ENCODE measurements around the gene CDK18.
"Not testable (repeated sequence)": the region's sequence is repeated elsewhere in the genome, so short reads cannot be mapped to it uniquely, and the experiment has no call there.

CDK18 gene

GRCh38 chr1:205474571-205474970 lies 29.9 kb upstream of the CDK18 start:
- no peak for TF ChIP-seq ZNF274 (IDR thresholded peaks at IDR 0.05; ENCODE audit: low read depth, low read length)

GRCh38 chr1:205475855-205476254 lies 28.6 kb upstream of the CDK18 start:
- H3K4me3 ChIP-seq (ENCODE audit: low read length): no peak overlapping the region
- TF ChIP-seq ZNF274 (IDR thresholded peaks at IDR 0.05; ENCODE audit: low read depth, low read length): no peak

More at GRCh38 chr1:205474571-205474970, 29.9 kb upstream of the CDK18 start:
- H3K4me3 ChIP-seq (ENCODE audit: low read length): no peak overlapping the region

DNA sequence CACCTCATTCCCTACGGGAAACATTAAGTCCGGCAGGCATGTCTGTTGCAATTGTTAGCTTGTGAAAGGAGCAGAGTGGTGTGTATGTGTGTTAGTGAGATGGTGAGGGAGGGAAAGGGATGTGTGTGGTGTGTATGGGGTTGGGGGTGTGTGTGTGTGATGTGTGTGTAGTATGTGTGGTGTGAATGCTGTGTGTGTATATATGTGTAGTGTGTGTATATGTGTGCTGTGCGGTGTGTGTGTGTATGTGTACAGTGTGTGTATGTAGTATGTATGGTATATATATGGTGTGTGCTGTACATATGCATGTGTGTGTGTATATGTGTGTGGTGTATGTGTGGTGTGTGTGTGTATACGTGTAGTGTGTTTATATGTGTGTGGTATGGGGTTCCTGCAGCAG lies 27.8 kb upstream of the CDK18 start:
- TF ChIP-seq ZNF274 (IDR thresholded peaks at IDR 0.05; ENCODE audit: low read depth, low read length): no peak

GRCh38 chr1:205477121-205477758 lies 27.2 kb upstream of the CDK18 start:
- no peak for TF ChIP-seq ZNF274 (IDR thresholded peaks at IDR 0.05; ENCODE audit: low read depth, low read length)
- H3K4me3 ChIP-seq (ENCODE audit: low read length): no peak overlapping the region

More for the DNA sequence above, 27.8 kb upstream of the CDK18 start:
- H3K4me3 ChIP-seq (ENCODE audit: low read length): no peak overlapping the region

GRCh38 chr1:205477759-205478247 lies 26.7 kb upstream of the CDK18 start:
- no peak overlapping the region for H3K4me3 ChIP-seq (ENCODE audit: low read length)
- TF ChIP-seq ZNF274 (IDR thresholded peaks at IDR 0.05; ENCODE audit: low read depth, low read length): no peak

DNA sequence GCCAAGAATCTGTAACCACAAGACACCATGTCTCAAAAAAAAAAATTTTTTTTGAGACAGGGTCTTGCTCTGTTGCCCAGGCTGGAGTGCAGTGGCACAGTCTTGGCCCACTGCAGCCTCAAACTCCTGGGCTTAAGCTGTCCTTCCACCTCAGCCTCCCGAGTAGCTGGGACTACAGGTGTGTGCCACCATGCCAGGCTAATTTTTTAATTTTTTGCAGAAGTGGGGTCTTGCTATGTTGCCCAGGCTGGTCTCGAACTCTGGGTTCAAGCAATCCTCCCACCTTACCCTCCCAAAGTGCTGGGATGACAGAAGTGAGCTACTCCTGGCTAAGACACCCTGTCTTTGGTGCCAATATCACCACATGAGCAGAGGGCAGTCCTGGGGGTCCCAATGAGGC lies 25.5 kb upstream of the CDK18 start:
- H3K4me3 ChIP-seq (ENCODE audit: low read length): not testable (repeated sequence)

GRCh38 chr1:205480349-205480985 lies 24.0 kb upstream of the CDK18 start:
- H3K4me3 ChIP-seq (ENCODE audit: low read length): no peak overlapping the region
- no peak for TF ChIP-seq ZNF274 (IDR thresholded peaks at IDR 0.05; ENCODE audit: low read depth, low read length)

DNA sequence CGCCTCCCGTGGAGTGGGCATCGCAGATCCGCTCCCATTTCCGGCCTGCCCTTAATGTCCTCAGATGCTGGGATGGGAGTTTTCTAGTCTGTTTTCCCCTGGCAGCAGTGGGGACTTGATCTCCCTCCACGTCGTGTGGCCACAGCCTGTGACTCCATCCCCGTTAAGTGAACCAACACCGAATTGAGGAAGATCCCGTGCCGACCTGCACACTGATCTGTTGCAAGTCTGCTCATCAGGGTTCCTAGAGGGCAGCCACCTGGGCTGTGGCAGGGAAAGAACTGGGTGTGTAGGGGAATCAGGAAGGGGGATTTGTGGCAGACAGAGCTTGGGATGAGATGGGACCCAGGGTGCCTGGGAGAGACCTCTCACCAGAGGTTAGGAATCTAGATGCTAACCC lies 23.3 kb upstream of the CDK18 start:
- no peak overlapping the region for H3K4me3 ChIP-seq (ENCODE audit: low read length)
- TF ChIP-seq ZNF274 (IDR thresholded peaks at IDR 0.05; ENCODE audit: low read depth, low read length): no peak

DNA sequence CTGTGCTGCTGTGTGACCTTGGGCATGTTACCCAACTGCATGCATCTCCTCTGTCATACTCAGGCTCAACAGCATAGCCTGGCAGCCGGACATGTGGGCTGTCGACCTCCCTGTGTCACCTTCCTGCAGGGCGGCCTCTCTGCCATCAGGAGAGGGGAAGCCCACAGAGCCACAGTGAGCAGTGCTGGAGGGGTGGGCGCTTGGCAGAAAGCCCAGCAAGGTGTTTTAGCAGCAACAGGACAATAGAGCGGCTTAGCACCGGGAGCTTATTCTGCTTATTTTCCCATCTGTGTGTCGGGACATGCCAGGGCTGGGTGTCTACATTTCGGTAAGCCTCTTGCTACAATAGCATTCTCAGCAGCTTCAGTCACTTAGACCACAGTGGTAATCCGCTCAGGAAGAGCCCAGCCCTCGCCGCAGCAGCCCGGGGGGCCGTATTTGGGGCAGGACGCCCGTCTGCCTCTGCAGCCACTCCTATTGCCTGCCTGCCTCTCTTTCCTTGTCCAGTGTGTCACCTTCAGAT lies 22.8 kb upstream of the CDK18 start:
- no peak for TF ChIP-seq ZNF274 (IDR thresholded peaks at IDR 0.05; ENCODE audit: low read depth, low read length)
- no peak overlapping the region for H3K4me3 ChIP-seq (ENCODE audit: low read length)

- H3K4me3 ChIP-seq (ENCODE audit: low read length): not testable (repeated sequence)
Measured at GRCh38 chr1:205482587-205482986, 21.9 kb upstream of the CDK18 start.

DNA sequence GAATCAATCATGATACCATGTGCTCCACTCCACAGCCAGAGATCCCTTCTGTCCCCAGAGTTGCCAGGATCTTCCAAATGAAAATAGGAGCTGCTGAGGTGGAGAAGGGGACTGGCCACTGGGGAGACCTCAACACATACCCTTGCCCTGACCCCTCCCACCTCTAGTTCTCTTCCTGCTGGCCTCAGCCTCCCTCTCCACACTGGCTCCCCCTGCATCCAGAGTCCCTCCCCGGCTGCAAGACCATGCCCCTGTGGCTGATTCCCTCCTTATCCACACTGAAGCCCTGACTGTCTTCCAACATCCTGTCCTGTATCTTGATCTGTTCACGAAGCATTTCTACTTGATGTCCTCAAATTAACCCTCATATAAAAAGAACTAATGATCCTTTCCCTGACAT lies 21.1 kb upstream of the CDK18 start:
- TF ChIP-seq ZNF274 (IDR thresholded peaks at IDR 0.05; ENCODE audit: low read depth, low read length): no peak
- H3K4me3 ChIP-seq (ENCODE audit: low read length): no peak overlapping the region

DNA sequence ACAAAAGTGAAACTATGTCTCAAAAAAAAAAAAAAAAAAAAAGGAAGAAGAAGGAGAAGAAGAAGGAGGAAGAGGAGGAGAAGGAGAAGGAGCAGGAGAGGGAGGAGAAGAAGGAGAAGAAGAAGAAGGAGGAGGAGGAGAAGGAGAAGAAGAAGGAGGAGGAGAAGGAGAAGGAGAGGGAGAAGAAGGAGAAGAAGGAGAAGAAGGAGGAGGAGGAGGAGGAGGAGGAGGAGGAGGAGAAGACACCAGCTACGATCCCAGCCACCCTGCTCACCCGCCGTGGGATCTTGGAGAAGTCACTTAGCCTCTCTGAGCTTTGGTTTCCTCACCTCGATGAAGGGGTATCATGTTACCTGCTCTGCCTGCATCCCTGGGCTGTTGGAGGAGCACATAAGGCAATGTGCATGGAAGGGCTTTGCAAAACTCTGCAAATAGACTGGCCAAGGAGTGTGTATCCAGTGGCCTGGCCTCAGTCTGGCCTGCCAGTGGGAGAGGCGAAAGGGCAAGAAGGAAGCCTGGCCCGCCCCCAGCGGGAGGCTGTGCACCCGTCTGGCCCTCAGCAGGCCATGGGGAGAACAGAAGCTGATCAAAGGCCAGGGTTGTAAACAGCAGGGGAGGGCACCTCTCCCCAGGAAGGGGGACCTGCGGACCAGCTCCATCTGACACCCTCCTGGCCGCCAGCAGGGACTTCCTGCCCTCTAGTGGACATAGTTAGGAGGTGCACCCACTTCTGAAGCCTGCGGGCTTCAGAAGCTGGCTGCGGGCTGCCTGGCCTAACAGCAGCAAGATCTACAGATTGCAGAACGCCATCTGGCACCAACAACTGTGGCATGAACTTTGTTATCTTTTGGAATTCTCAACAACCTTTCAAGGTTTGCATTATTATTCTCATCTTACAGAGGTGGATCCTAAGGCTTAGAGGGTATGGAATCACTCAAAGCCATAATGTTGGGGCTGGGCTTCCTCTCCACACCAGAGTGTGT lies 19.2 kb upstream of the CDK18 start:
- no peak overlapping the region for H3K4me3 ChIP-seq (ENCODE audit: low read length)
- TF ChIP-seq ZNF274 (IDR thresholded peaks at IDR 0.05; ENCODE audit: low read depth, low read length): no peak

- H3K4me3 ChIP-seq (ENCODE audit: low read length): no peak overlapping the region
- TF ChIP-seq ZNF274 (IDR thresholded peaks at IDR 0.05; ENCODE audit: low read depth, low read length): no peak
Measured at GRCh38 chr1:205486258-205486657, 18.2 kb upstream of the CDK18 start.

DNA sequence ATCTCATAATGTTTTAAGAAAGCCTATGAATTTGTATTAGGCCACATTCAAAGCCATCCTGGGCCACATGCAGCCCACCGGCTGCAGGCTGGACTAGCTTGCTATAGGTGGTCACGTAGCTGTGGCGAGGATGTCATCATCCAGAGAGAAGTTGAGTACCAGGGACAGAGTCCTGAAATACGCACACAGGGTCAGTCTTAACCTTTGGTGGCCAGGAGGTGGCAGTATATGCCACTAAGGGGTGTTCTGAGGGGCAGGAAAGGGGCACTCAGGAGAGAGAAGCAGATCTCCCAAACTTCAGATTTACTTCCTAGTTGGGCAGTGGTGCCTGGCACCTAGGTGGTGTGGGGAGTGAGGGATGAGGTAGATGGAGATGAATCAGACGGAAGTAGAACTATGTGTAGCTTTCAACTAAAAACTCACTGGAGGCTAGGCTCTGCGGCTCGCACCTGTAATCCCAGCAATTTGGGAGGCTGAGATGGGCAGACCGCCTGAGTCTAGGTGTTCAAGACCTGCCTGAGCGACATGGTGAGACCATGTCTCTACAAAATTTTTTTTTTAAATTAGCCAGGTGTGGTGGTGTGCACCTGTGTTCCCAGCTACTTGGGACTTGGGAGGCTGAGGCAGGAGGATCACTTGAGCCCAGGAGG lies 16.3 kb upstream of the CDK18 start:
- no peak for TF ChIP-seq ZNF274 (IDR thresholded peaks at IDR 0.05; ENCODE audit: low read depth, low read length)
- no peak overlapping the region for H3K4me3 ChIP-seq (ENCODE audit: low read length)

All from GM08714 (cell line).